ENCODE results near the gene ALOX5. TPM values are rescaled to one million over a fixed set of nuclear protein-coding genes. Genes with fewer than 3 reads are reported as not detected.

The ALOX5 gene
- total RNA-seq, 1 experiment from 2014 or later: 6.1 TPM

Other genes with a start within 250 kb of the ALOX5 start
- gene OR13A1, start 58.6 kb upstream of the ALOX5 start, total RNA-seq (2021; ENCODE audit: unreplicated experiment): not detected

Measured in HCT116 (cell line).